ENCODE results near the gene TNFRSF18. TPM values are rescaled to one million over a fixed set of nuclear protein-coding genes. Genes with fewer than 3 reads are reported as not detected.

The TNFRSF18 gene
- total RNA-seq, 1 donor from 2014 or later = 3.0 TPM

DNA sequence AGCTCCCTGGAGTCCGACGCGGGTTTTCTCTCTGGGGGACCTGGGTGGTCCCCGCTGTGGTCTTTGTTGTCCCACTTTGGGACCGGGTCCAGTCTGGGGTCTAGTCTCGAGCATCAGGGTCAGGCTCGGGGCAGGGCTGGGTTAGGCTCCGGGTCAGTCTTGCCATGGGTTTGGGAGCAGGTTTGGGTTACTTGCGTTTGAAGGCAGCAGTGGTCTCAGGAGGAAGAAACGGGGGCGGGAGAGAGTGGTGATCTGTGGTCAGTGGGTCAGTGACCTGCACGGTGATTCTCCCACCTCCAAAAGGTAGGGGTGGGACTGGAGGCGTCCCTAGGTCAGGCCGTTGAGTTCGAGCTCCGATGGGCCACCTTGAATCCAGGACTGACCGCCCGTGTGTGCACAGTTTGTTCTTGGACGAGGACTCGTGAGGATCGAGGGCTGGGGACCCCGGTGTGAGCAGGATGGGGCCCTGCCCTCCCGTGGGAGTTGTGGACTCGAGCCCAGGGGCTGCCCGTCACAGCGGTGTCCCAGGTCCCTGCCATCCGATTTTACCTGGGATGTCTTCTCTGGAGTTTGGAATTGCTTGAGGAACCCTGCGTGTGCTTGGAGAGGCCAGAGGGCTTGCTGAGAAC is 27.9 kb upstream of the TNFRSF18 start:
- Mint-ChIP-seq H3K27me3 (ENCODE audit: unreplicated experiment) (peaks cover 18% of the 10 kb centered on the region), H3K4me1 (ENCODE audit: low read depth, unreplicated experiment) (peaks cover 15% of the 10 kb centered on the region), H3K4me3 (ENCODE audit: unreplicated experiment) (peak overlapping the region; percentile 25), H3K27ac (ENCODE audit: unreplicated experiment) (peak overlapping the region; percentile 76), H3K36me3 (ENCODE audit: unreplicated experiment) (peaks cover 11% of the 10 kb centered on the region), H3K9me3 (ENCODE audit: unreplicated experiment) (peaks cover 19% of the 10 kb centered on the region)
- TF ChIP-seq, protein P1, sequence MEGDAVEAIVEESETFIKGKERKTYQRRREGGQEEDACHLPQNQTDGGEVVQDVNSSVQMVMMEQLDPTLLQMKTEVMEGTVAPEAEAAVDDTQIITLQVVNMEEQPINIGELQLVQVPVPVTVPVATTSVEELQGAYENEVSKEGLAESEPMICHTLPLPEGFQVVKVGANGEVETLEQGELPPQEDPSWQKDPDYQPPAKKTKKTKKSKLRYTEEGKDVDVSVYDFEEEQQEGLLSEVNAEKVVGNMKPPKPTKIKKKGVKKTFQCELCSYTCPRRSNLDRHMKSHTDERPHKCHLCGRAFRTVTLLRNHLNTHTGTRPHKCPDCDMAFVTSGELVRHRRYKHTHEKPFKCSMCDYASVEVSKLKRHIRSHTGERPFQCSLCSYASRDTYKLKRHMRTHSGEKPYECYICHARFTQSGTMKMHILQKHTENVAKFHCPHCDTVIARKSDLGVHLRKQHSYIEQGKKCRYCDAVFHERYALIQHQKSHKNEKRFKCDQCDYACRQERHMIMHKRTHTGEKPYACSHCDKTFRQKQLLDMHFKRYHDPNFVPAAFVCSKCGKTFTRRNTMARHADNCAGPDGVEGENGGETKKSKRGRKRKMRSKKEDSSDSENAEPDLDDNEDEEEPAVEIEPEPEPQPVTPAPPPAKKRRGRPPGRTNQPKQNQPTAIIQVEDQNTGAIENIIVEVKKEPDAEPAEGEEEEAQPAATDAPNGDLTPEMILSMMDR (IDR thresholded peaks at IDR 0.05; ENCODE audit: partially characterized antibody, unreplicated experiment) = no peak
- DNase-seq = no peak

GRCh38 chr1:1233567-1233892 is 27.1 kb upstream of the TNFRSF18 start:
- peaks cover 18% of the 10 kb centered on the region for H3K27me3 Mint-ChIP-seq (ENCODE audit: unreplicated experiment)
- H3K27ac Mint-ChIP-seq (ENCODE audit: unreplicated experiment) = peak overlapping the region; percentile 67
- TF ChIP-seq, protein P1 (IDR thresholded peaks at IDR 0.05; ENCODE audit: partially characterized antibody, unreplicated experiment) = no peak
- H3K36me3 Mint-ChIP-seq (ENCODE audit: unreplicated experiment) = peaks cover 11% of the 10 kb centered on the region
- peak overlapping the region; percentile 81 for H3K4me3 Mint-ChIP-seq (ENCODE audit: unreplicated experiment)
- no peak for DNase-seq
- peaks cover 15% of the 10 kb centered on the region for H3K4me1 Mint-ChIP-seq (ENCODE audit: low read depth, unreplicated experiment)
- H3K9me3 Mint-ChIP-seq (ENCODE audit: unreplicated experiment) = peaks cover 19% of the 10 kb centered on the region

- H3K4me1 Mint-ChIP-seq (ENCODE audit: low read depth, unreplicated experiment) = peaks cover 15% of the 10 kb centered on the region
- H3K36me3 Mint-ChIP-seq (ENCODE audit: unreplicated experiment) = peaks cover 11% of the 10 kb centered on the region
- peak overlapping the region; percentile 67 for H3K27ac Mint-ChIP-seq (ENCODE audit: unreplicated experiment)
Measured at GRCh38 chr1:1232796-1233566, 26.6 kb upstream of the TNFRSF18 start.

GRCh38 chr1:1232208-1232795 is 25.9 kb upstream of the TNFRSF18 start, which contains the start of gene B3GALT6:
Gene B3GALT6, plus strand, starts transcription at chr1:1232237. Its CDS starts 42 bp downstream, at chr1:1232279.
- peaks cover 11% of the 10 kb centered on the region for H3K36me3 Mint-ChIP-seq (ENCODE audit: unreplicated experiment)
- H3K27me3 Mint-ChIP-seq (ENCODE audit: unreplicated experiment) = peaks cover 18% of the 10 kb centered on the region
- H3K4me1 Mint-ChIP-seq (ENCODE audit: low read depth, unreplicated experiment) = peaks cover 15% of the 10 kb centered on the region
- H3K9me3 Mint-ChIP-seq (ENCODE audit: unreplicated experiment) = peaks cover 19% of the 10 kb centered on the region
- peak within 1 kb of the TSS; percentile 92 for H3K4me3 Mint-ChIP-seq (ENCODE audit: unreplicated experiment)
- TF ChIP-seq, protein P1 (IDR thresholded peaks at IDR 0.05; ENCODE audit: partially characterized antibody, unreplicated experiment) = no peak
- no peak for DNase-seq
- peak within 1 kb of the TSS; percentile 89 for H3K27ac Mint-ChIP-seq (ENCODE audit: unreplicated experiment)

More at GRCh38 chr1:1232796-1233566, 26.6 kb upstream of the TNFRSF18 start:
- TF ChIP-seq, protein P1 (IDR thresholded peaks at IDR 0.05; ENCODE audit: partially characterized antibody, unreplicated experiment) = no peak
- no peak for DNase-seq
- peaks cover 18% of the 10 kb centered on the region for H3K27me3 Mint-ChIP-seq (ENCODE audit: unreplicated experiment)
- H3K4me3 Mint-ChIP-seq (ENCODE audit: unreplicated experiment) = peak overlapping the region; percentile 81
- H3K9me3 Mint-ChIP-seq (ENCODE audit: unreplicated experiment) = peaks cover 19% of the 10 kb centered on the region

Measured in glutamatergic neuron (in vitro differentiated cells).